B cell (primary cell): Measurements from ENCODE around the gene FAM13B. TPM values are rescaled to one million over a fixed set of nuclear protein-coding genes. Genes with fewer than 3 reads are reported as not detected.
A peak's percentile ranks its signal among the peaks of the same experiment; 100 is the strongest.

Experiments used
- ATAC-seq: fragments of 200-7000 bp; cut with Tn5 transposase; one replicate; pipeline ENCODE4 v1.10.0; 2021; ENCODE audit warnings: low read depth, mild to moderate bottlenecking, moderate number of reproducible peaks, moderate library complexity
- CTCF ChIA-PET: fragments of 350-600 bp; sonication (Branson Sonifier 250); formaldehyde crosslinking; loops from one replicate; lab custom pipeline; 2021; ENCODE audit warnings: antibody characterized with exemption, inconsistent platforms; lab: Charles Lee
- POLR2A ChIA-PET: fragments of 350-600 bp; sonication (Branson Sonifier 250); formaldehyde crosslinking; loops from one replicate; lab custom pipeline; 2021; ENCODE audit warnings: antibody characterized with exemption; lab: Charles Lee
- DNase-seq: peaks from one replicate; pipeline ENCODE4 v3.0.0; 2013
- H2AFZ ChIP-seq: 2 replicates; pipeline ENCODE4 v1.6.1; 2012; ENCODE audit warnings: mild to moderate bottlenecking, low read depth, low read length; ENCODE audit not compliant: insufficient read depth, poor library complexity, severe bottlenecking
- H3K27ac ChIP-seq, 2 donors: 1 replicate in 1 of 2; 2 replicates in 1 of 2; pipeline ENCODE4 v1.5.1; 2012 to 2013; ENCODE audit warnings: low read length in 2 of 2, mild to moderate bottlenecking in 2 of 2, moderate library complexity in 1 of 2
- H3K27me3 ChIP-seq, 4 experiments: fragments of 200-600 bp in 1 of 4; sonication (generic) in 1 of 4; replicated peaks in 1 of 4; 1 replicate in 2 of 4; 2 replicates in 2 of 4; pipeline versions ENCODE4 v1.6.1 to v1.7.0; 2013 to 2016; ENCODE audit warnings: low read length in 3 of 4, mild to moderate bottlenecking in 2 of 4, mixed read lengths in 1 of 4, moderate library complexity in 1 of 4; ENCODE audit not compliant: insufficient read depth in 4 of 4, control insufficient read depth in 3 of 4; ENCODE audit errors: control extremely low read depth in 1 of 4
- H3K36me3 ChIP-seq, 2 experiments: replicated peaks in 1 of 2; 1 replicate in 1 of 2; 2 replicates in 1 of 2; pipeline versions ENCODE4 v1.6.1 to v1.7.1; 2013; ENCODE audit warnings: low read length in 1 of 2; ENCODE audit not compliant: insufficient read depth in 2 of 2, control insufficient read depth in 1 of 2; ENCODE audit errors: control extremely low read depth in 1 of 2, extremely low read depth in 1 of 2
- H3K4me1 ChIP-seq, 2 donors: fragments of 200-600 bp in 1 of 2; sonication (generic) in 1 of 2; 1 replicate in 1 of 2; 2 replicates in 1 of 2; pipeline versions ENCODE4 v1.5.1 to v1.6.1; 2013 to 2017; ENCODE audit warnings: low read length in 2 of 2; ENCODE audit not compliant: control insufficient read depth in 2 of 2, insufficient read depth in 2 of 2
- H3K4me2 ChIP-seq: replicated peaks from 2 replicates; pipeline ENCODE3; 2012; ENCODE audit warnings: mild to moderate bottlenecking, low read depth, low read length; ENCODE audit not compliant: poor library complexity, severe bottlenecking
- H3K4me3 ChIP-seq, 5 experiments: fragments of 200-600 bp in 1 of 5; sonication (generic) in 1 of 5; 1 replicate in 3 of 5; 2 replicates in 2 of 5; pipeline versions ENCODE4 v1.5.1 to v1.7.0; 2011 to 2016; ENCODE audit warnings: low read length in 4 of 5, mild to moderate bottlenecking in 4 of 5, low read depth in 2 of 5, control low read depth in 1 of 5, moderate library complexity in 1 of 5; ENCODE audit not compliant: insufficient read depth in 1 of 5; ENCODE audit errors: control extremely low read depth in 1 of 5, extremely low read depth in 1 of 5
- H3K79me2 ChIP-seq: fragments of 200-600 bp; sonication (generic); one replicate; pipeline ENCODE4 v1.6.0; 2016; ENCODE audit warnings: low read length; ENCODE audit not compliant: control insufficient read depth, insufficient read depth
- H3K9ac ChIP-seq: fragments of 200-600 bp; sonication (generic); 2 replicates; pipeline ENCODE4 v1.6.1; 2017; ENCODE audit warnings: mild to moderate bottlenecking, low read length, moderate library complexity
- H3K9me3 ChIP-seq, 3 donors: one replicate each; pipeline versions ENCODE4 v1.6.1 to v1.7.1; 2013; ENCODE audit warnings: low read length in 2 of 3; ENCODE audit not compliant: control insufficient read depth in 2 of 3, insufficient read depth in 1 of 3; ENCODE audit errors: control extremely low read depth in 1 of 3
- H4K20me1 ChIP-seq: 2 replicates; pipeline ENCODE4 v1.6.0; 2012; ENCODE audit warnings: mild to moderate bottlenecking, low read length; ENCODE audit not compliant: insufficient read depth, control insufficient read depth, poor library complexity, severe bottlenecking
- H3K27ac Mint-ChIP-seq: one replicate; pipeline ENCODE4 v1.8.0; 2021; ENCODE audit warnings: mixed read lengths
- H3K27me3 Mint-ChIP-seq: one replicate; pipeline ENCODE4 v1.8.0; 2021; ENCODE audit warnings: mixed read lengths
- H3K4me1 Mint-ChIP-seq: one replicate; pipeline ENCODE4 v1.8.0; 2021; ENCODE audit warnings: mixed read lengths
- H3K4me3 Mint-ChIP-seq: one replicate; pipeline ENCODE4 v1.8.0; 2021; ENCODE audit warnings: mixed read lengths
- H3K9me3 Mint-ChIP-seq: one replicate; pipeline ENCODE4 v1.8.0; 2022; ENCODE audit warnings: mixed read lengths; ENCODE audit not compliant: insufficient read depth
- EZH2 ChIP-seq: IDR thresholded peaks from 2 replicates; pipeline ENCODE4 v1.6.1; 2012; ENCODE audit warnings: borderline replicate concordance, low read depth, mild to moderate bottlenecking, moderate library complexity, low read length; ENCODE audit not compliant: insufficient read depth, poor library complexity, severe bottlenecking
- WGBS: methylation state at CpG from one replicate; pipeline ENCODE4 v1.1.5; 2013; ENCODE audit warnings: missing lambda C conversion rate; ENCODE audit not compliant: insufficient coverage; 5-methylcytosine and 5-hydroxymethylcytosine counted together
- intact Hi-C: fragments of 100-400 bp; cut with micrococcal nuclease; formaldehyde crosslinking; loops from one replicate; pipeline ENCODE4 v1.10.0; 2022
- polyA plus RNA-seq: library from polyadenylated mRNA; depleted of rRNA; stranded (reverse); fragments of >200 nt; gene quantifications from 2 replicates; pipeline ENCODE4 v1.2.3, GENCODE V29; 2012
- total RNA-seq, 2 donors: library from RNA; stranded (reverse); fragments of 120-200 nt in 1 of 2; gene quantifications; 1 replicate in 1 of 2; 2 replicates in 1 of 2; pipeline versions ENCODE4 v1.2.3 to v1.2.4, GENCODE V29; 2013 to 2022
- TF ChIP-seq, protein P1 (sequence below): fragments of 200-600 bp; IDR thresholded peaks from one replicate; pipeline ENCODE4 v1.8.0; 2022; ENCODE audit warnings: antibody characterized with exemption, mild to moderate bottlenecking

The FAM13B gene
- total and polyA plus RNA-seq, 2 donors (not counting 1 experiment from before 2014, with no cell fraction given), result 17.3 to 118 TPM

GRCh38 chr5:138068742-138069600, 36.1 kb upstream of the FAM13B start:
- ChIA-PET POLR2A (interaction anchor here (0.9 kb wide), 1 partner anchor 33 kb away, joined by 4 read pairs; no protein-coding TSS in a partner anchor), CTCF (interaction anchor here (0.9 to 5.9 kb wide), 27 partner anchors 9 to 441 kb away, joined by 3 to 133 read pairs (median 6); partner anchors contain the start of genes FAM13B and NME5)
- Histone ChIP-seq H4K20me1 (no peaks in the 10 kb centered on the region), H3K9me3 (no peaks in the 10 kb centered on the region), H2AFZ (no peak overlapping the region), H3K4me3 (no peak overlapping the region), H3K27me3 (no peaks in the 10 kb centered on the region), H3K79me2 (no peaks in the 10 kb centered on the region), H3K4me1 (no peaks in the 10 kb centered on the region), H3K9ac (no peak overlapping the region), H3K36me3 (no peaks in the 10 kb centered on the region), H3K4me2 (no peak overlapping the region), H3K27ac (no peak overlapping the region)
- no peak for TF ChIP-seq EZH2
- TF ChIP-seq, protein P1, sequence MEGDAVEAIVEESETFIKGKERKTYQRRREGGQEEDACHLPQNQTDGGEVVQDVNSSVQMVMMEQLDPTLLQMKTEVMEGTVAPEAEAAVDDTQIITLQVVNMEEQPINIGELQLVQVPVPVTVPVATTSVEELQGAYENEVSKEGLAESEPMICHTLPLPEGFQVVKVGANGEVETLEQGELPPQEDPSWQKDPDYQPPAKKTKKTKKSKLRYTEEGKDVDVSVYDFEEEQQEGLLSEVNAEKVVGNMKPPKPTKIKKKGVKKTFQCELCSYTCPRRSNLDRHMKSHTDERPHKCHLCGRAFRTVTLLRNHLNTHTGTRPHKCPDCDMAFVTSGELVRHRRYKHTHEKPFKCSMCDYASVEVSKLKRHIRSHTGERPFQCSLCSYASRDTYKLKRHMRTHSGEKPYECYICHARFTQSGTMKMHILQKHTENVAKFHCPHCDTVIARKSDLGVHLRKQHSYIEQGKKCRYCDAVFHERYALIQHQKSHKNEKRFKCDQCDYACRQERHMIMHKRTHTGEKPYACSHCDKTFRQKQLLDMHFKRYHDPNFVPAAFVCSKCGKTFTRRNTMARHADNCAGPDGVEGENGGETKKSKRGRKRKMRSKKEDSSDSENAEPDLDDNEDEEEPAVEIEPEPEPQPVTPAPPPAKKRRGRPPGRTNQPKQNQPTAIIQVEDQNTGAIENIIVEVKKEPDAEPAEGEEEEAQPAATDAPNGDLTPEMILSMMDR, result peak; percentile 84
- DNase-seq, result peak; percentile 77
- H3K4me1 Mint-ChIP-seq, result peaks cover 4% of the 10 kb centered on the region
- no peak overlapping the region for H3K4me3 Mint-ChIP-seq
- H3K27ac Mint-ChIP-seq, result no peak overlapping the region
- H3K9me3 Mint-ChIP-seq, result no peaks in the 10 kb centered on the region
- intact Hi-C loops, result loop anchor here (1.0 kb wide), 1 partner anchor 33 kb away; no protein-coding TSS in a partner anchor
- ATAC-seq, result peak; percentile 49
- H3K27me3 Mint-ChIP-seq, result no peaks in the 10 kb centered on the region
- 44% methylated on average over 2 of the region's 6 CpGs for WGBS

- WGBS, result 97% methylated on average over 6 of the region's 8 CpGs
Observed at GRCh38 chr5:138067945-138068344, 35.1 kb upstream of the FAM13B start.

More at GRCh38 chr5:138067945-138068344, 35.1 kb upstream of the FAM13B start:
- Histone ChIP-seq H3K79me2 (no peaks in the 10 kb centered on the region), H3K36me3 (no peaks in the 10 kb centered on the region), H3K4me2 (no peak overlapping the region), H3K9ac (no peak overlapping the region), H3K4me1 (no peaks in the 10 kb centered on the region), H2AFZ (no peak overlapping the region), H3K4me3 (no peak overlapping the region), H3K9me3 (no peaks in the 10 kb centered on the region), H3K27me3 (no peaks in the 10 kb centered on the region), H3K27ac (no peak overlapping the region), H4K20me1 (no peaks in the 10 kb centered on the region)
- no peaks in the 10 kb centered on the region for H3K9me3 Mint-ChIP-seq
- intact Hi-C loops, result loop anchor here (1.0 kb wide), 1 partner anchor 32 kb away; no protein-coding TSS in a partner anchor
- no peak overlapping the region for H3K27ac Mint-ChIP-seq
- no peak for ATAC-seq
- POLR2A ChIA-PET, result interaction anchor here (0.7 kb wide), 1 partner anchor 80 kb away, joined by 5 read pairs; no protein-coding TSS in a partner anchor
- CTCF ChIA-PET, result interaction anchor here (0.7 to 5.9 kb wide), 18 partner anchors 10 to 438 kb away, joined by 3 to 133 read pairs (median 6); partner anchors contain the start of genes FAM13B and NME5
- no peak for TF ChIP-seq EZH2
- TF ChIP-seq, protein P1, result no peak
- H3K4me1 Mint-ChIP-seq, result peaks cover 4% of the 10 kb centered on the region
- no peak for DNase-seq
- H3K27me3 Mint-ChIP-seq, result no peaks in the 10 kb centered on the region
- H3K4me3 Mint-ChIP-seq, result no peak overlapping the region
